ENCODE measurements around the gene CD59.

Gene CD59

DNA sequence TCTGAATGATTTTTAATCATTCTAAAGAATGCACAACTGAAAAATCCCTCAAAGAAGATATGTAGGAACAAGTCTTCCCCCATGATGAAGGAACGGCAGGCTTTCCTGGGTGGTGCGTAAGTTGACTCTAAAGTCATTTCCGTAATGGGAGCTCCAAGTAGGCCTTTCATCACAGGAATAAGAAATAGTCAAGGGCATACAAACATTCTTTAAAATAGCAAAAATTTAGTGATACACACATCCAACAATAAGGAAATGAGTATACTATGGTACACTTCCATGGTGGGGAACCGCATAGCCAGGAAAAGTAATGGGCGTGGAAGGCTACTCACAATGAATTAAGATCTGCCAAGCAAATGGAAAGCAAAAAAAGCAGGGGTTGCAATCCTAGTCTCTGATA is 10.7 kb downstream of the CD59 start:
- Histone ChIP-seq H3K4me1 (ENCODE audit: control insufficient read depth in 1 of 2, insufficient read depth in 1 of 2, low read depth in 1 of 2, low read length in 1 of 2) (peaks cover 0 to 22% of the 10 kb centered on the region in 2 experiments), H3K27me3 (no peaks in the 10 kb centered on the region), H3K27ac (no peak overlapping the region), H3K9me3 (no peaks in the 10 kb centered on the region), H3K36me3 (peaks cover 18% of the 10 kb centered on the region), H3K4me3 (ENCODE audit: low read depth in 1 of 2, low read length in 1 of 2) (no peak overlapping the region)
- TF ChIP-seq, protein P1, sequence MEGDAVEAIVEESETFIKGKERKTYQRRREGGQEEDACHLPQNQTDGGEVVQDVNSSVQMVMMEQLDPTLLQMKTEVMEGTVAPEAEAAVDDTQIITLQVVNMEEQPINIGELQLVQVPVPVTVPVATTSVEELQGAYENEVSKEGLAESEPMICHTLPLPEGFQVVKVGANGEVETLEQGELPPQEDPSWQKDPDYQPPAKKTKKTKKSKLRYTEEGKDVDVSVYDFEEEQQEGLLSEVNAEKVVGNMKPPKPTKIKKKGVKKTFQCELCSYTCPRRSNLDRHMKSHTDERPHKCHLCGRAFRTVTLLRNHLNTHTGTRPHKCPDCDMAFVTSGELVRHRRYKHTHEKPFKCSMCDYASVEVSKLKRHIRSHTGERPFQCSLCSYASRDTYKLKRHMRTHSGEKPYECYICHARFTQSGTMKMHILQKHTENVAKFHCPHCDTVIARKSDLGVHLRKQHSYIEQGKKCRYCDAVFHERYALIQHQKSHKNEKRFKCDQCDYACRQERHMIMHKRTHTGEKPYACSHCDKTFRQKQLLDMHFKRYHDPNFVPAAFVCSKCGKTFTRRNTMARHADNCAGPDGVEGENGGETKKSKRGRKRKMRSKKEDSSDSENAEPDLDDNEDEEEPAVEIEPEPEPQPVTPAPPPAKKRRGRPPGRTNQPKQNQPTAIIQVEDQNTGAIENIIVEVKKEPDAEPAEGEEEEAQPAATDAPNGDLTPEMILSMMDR (IDR thresholded peaks at IDR 0.05), result no peak

DNA sequence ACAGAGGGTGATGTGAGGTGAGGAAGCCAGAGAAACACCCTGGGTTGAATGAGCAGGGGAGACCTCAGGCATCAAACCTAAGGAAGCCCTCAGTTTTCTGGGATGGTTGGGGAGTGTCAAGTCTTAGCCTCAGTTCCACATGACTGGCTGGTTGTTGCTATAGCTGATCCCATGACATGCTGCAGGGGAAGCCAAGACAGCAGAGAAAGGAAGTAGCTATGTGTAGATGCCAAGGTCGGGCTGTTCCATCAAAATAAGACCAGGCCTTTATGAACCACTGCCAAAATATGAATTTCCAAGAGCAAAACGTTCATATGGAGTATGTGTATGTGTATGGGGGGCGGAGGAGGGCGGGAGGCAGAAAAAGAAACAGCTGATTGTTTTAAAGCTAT is 11.6 kb downstream of the CD59 start:
- Histone ChIP-seq H3K36me3 (peaks cover 27% of the 10 kb centered on the region), H3K9me3 (no peaks in the 10 kb centered on the region), H3K4me1 (ENCODE audit: control insufficient read depth in 1 of 2, insufficient read depth in 1 of 2, low read depth in 1 of 2, low read length in 1 of 2) (peaks cover 0 to 22% of the 10 kb centered on the region in 2 experiments), H3K27ac (peak overlapping the region; percentile 62), H3K27me3 (no peaks in the 10 kb centered on the region), H3K4me3 (ENCODE audit: low read depth in 1 of 2, low read length in 1 of 2) (no peak overlapping the region)
- TF ChIP-seq, protein P1 (IDR thresholded peaks at IDR 0.05), result no peak

DNA sequence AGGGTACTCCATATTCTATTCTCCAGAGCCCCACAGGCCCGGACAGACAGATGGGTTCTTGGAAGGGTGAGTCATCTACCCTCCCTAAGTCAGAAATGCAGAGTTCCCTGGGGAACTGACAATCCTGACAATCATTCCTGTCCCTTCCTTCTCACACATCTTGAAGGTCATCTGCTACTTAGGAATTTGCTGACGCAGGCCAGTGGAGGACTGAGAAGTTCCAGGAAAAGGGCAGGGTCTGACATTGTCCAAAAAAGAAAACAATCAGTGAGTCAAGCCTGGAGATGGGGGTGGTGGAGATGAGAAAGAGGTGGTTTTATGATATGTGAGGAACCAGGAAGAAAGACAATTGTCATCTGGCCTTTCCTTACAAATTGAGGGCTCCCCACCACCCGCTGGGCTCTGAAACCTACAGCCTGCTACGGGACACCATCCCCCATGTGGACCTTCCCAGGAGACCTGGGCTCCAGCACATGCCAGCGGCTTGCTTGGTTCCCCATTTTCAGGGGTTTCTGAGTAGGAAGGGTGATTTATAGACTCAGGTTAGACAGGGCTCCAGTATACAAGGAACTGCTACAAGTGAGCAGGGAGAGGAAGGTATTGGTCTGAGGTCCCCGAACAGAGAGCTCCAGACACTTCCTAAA is 12.9 kb downstream of the CD59 start:
- peaks cover 0 to 22% of the 10 kb centered on the region in 2 experiments for H3K4me1 ChIP-seq (ENCODE audit: control insufficient read depth in 1 of 2, insufficient read depth in 1 of 2, low read depth in 1 of 2, low read length in 1 of 2)
- H3K36me3 ChIP-seq, result peaks cover 40% of the 10 kb centered on the region
- H3K27ac ChIP-seq, result peak overlapping the region; percentile 62
- H3K9me3 ChIP-seq, result no peaks in the 10 kb centered on the region
- H3K27me3 ChIP-seq, result no peaks in the 10 kb centered on the region
- TF ChIP-seq, protein P1 (IDR thresholded peaks at IDR 0.05), result no peak
- H3K4me3 ChIP-seq (ENCODE audit: low read depth in 1 of 2, low read length in 1 of 2), result no peak overlapping the region

DNA sequence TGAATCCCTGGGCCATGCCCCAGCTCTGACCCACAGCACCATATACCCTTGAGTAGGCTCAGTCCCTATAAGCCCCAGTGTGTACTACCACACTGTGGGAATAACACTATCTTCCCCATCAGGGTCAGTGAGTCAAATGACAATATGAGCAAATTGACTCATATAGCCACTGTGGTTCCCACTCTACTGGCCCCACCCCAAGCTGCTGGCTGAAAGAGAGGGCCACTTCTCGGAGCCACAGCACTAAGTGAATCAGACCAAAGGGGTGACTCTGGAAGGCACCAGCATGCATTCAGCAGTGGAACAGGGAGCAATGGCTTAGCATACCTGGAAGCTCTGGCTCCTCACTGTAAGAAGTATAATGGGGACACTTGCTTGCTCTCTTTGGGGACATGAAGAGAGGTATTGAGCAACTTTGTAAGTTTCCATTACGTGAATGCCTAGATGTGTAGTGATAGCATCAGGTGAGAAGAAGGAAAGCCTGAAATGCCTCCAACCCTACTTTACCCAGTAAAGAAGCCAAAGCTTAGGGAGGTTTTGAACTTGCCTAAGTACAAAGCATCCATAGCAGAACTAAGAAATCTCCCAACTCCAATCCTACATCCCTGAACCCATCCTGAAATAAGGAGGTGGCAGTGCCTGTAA is 13.5 kb downstream of the CD59 start:
- peaks cover 0 to 22% of the 10 kb centered on the region in 2 experiments for H3K4me1 ChIP-seq (ENCODE audit: control insufficient read depth in 1 of 2, insufficient read depth in 1 of 2, low read depth in 1 of 2, low read length in 1 of 2)
- H3K9me3 ChIP-seq, result no peaks in the 10 kb centered on the region
- TF ChIP-seq, protein P1 (IDR thresholded peaks at IDR 0.05), result no peak
- H3K4me3 ChIP-seq (ENCODE audit: low read depth in 1 of 2, low read length in 1 of 2), result no peak overlapping the region
- H3K36me3 ChIP-seq, result peaks cover 41% of the 10 kb centered on the region
- H3K27ac ChIP-seq, result no peak overlapping the region
- no peaks in the 10 kb centered on the region for H3K27me3 ChIP-seq

DNA sequence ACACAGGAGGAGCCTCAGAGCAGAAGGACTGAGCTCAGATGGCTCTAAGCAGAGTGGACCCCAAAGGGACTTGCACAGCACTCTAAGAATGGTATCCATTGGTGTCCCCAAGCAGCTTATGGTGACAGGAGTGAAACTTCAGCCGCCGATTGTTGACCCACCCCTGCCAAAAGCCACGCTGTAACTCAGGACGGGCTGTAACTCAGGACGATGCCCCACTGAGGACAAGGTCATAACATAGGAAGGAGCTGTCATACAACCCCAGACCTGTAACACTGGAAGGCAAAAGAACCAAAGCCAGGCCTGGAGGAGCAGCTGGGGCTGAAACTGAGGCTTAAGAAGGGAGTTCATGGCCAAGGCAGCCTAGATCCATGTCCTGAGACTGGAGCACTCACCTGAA is 14.2 kb downstream of the CD59 start:
- peaks cover 48% of the 10 kb centered on the region for H3K36me3 ChIP-seq
- H3K27ac ChIP-seq, result no peak overlapping the region
- TF ChIP-seq, protein P1 (IDR thresholded peaks at IDR 0.05), result no peak
- no peaks in the 10 kb centered on the region for H3K27me3 ChIP-seq
- peaks cover 0 to 22% of the 10 kb centered on the region in 2 experiments for H3K4me1 ChIP-seq (ENCODE audit: control insufficient read depth in 1 of 2, insufficient read depth in 1 of 2, low read depth in 1 of 2, low read length in 1 of 2)
- no peaks in the 10 kb centered on the region for H3K9me3 ChIP-seq
- no peak overlapping the region for H3K4me3 ChIP-seq (ENCODE audit: low read depth in 1 of 2, low read length in 1 of 2)
